HG03045 (cell line): ENCODE data around the gene CNTF.
A peak's percentile ranks its signal among the peaks of the same experiment; 100 is the strongest.

Experiments
- ATAC-seq: cut with Tn5 transposase; IDR thresholded peaks from one replicate; pipeline ENCODE4 v1.9.1; 2021; ENCODE audit warnings: mild to moderate bottlenecking, moderate library complexity; ENCODE audit not compliant: unreplicated experiment

CNTF gene

DNA sequence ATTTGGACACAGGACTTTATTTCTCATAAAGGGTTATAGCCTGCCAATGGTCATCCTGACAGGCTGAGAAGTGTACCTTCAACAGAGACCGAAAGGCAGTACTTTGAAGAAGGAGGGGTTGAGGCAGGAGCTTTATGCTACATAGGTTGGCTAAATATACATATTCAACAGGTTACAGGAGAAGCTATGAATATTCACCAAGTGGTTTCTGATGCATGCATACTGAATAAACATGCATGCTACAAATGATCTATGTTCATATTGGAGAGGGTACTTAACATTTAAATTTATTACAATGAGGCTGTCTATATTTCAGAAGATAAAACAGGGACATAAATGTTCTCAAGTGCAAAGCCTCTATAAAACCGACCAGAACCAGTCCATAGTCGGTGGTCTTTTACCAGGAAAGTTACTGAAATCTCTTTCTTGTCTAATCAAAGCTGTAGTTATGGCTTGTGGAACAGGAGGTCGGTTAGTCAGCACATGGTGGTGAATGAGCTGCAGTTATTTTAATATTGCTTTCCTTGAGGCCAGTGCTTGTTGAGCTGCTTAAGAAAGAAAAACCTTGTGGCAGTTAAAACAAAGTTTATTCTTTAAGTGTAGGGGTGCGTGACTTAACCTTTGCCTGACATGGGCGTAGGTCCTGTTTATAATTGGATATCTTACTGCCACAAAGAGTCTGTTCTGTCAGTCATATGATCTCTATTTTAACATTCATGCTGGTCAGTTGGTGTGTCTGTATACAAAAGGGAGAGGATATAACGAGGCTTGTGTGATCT, 19.5 kb downstream of the CNTF start:
- no peak for ATAC-seq

GRCh38 chr11:58645854-58646253, 23.4 kb downstream of the CNTF start:
- no peak for ATAC-seq

GRCh38 chr11:58647141-58647699, 24.8 kb downstream of the CNTF start:
- ATAC-seq: peak; percentile 76

DNA sequence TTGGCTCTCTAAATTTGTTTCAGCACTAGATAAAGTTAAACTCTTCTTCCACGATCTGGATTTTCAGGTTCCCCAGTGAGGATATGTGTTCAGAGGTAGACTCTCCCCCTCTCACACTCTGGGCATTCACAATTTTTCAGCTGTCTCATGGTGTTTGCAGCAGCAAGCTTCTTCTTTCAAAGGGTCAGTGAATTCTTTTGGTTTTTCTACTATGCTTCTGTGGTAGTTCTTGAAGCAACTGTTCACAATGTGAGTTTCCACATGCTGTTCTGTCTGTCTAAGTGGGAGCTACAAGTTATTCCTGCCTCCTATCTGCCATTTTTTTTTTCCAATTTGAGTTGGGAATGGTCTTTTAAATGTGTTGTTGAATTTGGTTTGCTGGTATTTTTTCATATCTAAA, 25.4 kb downstream of the CNTF start:
- ATAC-seq: peak; percentile 18

GRCh38 chr11:58649623-58650022, 27.2 kb downstream of the CNTF start:
- no peak for ATAC-seq

DNA sequence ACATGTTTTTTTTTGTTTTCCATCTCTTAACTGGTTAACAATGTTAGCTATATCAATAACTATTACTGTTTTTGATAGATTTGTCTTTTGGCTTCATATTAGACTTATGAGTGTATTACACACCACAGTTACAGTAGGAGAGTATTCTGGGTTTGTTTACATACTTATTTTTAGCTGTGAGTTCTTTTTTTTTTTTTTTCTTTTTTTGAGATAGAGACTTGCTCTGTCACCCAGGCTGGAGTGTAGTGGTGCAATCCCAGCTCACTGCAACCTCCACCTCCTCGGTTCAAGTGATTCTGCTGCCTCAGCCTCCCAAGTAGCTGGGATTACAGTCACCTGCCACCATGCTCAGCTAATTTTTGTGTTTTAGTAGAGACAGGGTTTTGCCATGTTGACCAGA, 28.0 kb downstream of the CNTF start:
- ATAC-seq: no peak

- ATAC-seq: no peak
Measured at GRCh38 chr11:58652726-58653280, 30.3 kb downstream of the CNTF start.

DNA sequence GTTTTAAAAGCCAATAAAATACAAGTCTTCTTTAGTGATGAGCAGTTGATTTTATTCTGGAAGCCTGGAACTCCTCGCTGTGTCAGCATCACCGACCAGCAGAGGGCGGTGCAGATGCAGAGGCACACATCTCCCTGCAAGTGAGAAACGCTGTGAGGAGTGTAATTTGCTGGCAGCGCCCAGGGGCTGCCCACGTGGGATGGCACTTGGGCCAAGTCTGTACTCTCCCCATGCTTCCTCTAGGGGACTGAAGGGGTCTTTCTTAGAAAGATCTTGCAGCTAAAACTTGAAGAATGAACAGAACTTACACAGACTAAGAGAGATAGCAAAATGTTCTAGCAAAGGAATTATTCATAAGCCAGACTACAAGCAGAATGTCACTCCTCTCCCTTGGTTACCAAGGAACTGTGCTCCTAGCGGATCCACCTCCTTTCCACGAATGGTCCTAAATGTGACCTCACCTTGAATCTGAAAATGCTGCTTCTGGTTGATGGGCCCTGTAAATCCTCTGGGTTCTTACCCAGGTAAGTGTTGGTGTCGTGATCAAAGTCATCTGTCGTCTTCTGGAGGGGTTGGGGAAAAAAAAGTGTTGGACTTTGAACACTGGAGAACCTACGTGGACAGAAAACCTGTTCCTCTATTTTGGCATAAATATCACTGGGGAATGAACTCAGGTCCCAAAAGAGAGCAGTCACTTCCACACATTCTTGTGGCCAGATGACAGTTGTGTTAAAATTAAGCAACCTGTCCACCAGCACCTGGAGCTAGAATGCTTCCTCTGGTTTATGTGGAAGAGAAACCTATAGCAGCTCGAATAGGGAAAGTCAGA, 31.8 kb downstream of the CNTF start:
- ATAC-seq: peak; percentile 94

DNA sequence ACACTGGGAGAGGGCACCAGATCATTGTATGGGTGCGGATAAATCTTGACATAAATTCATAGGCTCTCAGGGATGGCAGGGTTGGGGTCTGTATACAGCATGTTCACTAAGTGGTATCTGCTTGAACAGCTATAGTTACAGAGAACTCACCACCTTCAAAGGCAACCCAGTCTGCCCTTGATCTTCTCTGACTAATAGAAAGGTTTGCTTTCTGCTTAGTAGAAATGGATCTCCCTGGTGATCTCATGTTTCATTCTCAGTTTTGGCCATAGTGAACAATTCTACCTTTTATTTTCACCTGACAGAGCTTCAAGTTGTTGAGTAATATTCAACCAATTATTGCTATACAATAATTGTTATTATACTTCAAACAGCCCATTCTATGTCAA, 32.4 kb downstream of the CNTF start:
- no peak for ATAC-seq

DNA sequence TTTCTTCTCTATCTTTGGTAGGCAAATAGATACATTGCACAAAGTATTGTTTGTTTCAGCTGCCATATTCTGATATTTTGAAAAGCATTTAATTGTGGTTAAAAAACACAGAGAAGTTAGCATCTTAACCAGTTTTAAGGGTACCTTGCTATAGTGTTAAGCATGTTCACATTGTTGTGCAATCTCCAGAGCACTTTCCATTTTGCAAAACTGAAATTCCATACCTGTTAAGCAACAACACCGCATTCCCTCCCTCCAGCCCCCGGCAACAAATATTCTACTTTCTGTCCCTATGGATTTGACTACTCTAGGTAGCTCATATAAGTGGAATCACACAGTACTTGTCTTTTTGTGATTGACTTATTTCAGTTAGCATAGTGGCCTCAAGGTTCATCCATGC, 33.9 kb downstream of the CNTF start:
- ATAC-seq: no peak

- no peak for ATAC-seq
Measured at GRCh38 chr11:58658623-58659022, 36.2 kb downstream of the CNTF start.

DNA sequence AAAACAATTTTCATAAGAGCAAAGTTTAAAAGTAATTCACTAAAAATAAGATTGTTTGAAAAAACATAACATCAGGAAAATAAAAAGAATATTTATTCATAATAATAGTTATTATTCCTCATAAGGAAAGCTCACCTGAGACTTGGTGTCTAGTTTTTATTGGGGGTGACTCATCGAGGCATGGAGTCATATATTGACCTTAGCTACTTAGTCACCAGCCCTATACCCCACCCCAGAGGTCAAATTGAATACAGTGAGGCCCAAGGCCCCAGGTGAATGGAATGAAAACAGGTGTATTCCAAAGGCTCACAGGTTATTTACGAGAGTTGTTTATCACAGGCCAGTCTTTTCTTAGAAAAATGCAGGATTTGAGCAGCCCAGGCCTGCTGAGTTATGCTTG, 36.9 kb downstream of the CNTF start:
- no peak for ATAC-seq

DNA sequence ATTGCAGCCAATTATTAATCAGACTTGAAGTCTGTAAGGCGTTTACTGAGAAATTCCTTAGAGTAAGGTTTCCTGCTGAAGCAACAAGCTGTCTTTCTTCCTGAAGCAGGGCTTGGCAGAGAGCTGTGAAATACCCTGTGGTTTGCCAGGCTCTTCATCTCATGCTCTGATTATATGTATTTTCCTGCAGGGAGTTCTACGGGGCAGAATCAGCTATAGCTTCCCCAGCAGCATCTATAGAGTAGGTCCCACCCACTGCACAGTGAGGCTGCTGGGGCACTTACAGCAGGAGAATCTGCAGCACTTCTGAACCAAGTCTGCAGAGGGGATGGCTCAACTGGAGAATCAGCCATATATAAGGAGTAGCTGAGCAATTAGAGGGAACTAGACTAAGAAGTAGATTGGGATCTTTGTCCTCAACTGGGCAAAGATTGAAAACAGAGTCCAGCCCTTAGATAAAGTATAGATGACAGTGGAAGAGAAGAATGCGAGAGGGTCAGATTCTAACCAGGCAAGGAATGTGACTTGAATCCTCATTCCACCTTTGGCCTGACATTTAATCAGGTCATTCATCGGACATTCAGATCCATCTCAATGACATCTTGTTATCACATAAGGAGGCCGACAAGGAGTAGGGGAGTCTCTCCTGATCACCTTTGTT, 37.6 kb downstream of the CNTF start:
- ATAC-seq: no peak

GRCh38 chr11:58671983-58672633, 49.6 kb downstream of the CNTF start:
- no peak for ATAC-seq

- no peak for ATAC-seq
Measured at GRCh38 chr11:58674609-58675008, 52.1 kb downstream of the CNTF start.
